Glutamatergic neuron (in vitro differentiated cells): ENCODE results near the gene DOCK2. TPM values are rescaled to one million over a fixed set of nuclear protein-coding genes. Genes with fewer than 3 reads are reported as not detected.
A peak's percentile ranks its signal among the peaks of the same experiment; 100 is the strongest.

Source experiments
- DNase-seq: peaks from one replicate; pipeline ENCODE4 v3.0.0; 2022
- H3K27ac Mint-ChIP-seq: one replicate; pipeline ENCODE4 v1.8.0; 2020; ENCODE audit warnings: mild to moderate bottlenecking, mixed read lengths, inconsistent platforms; ENCODE audit not compliant: unreplicated experiment
- H3K27me3 Mint-ChIP-seq: one replicate; pipeline ENCODE4 v1.8.0; 2020; ENCODE audit warnings: mild to moderate bottlenecking, moderate library complexity, mixed read lengths, inconsistent platforms; ENCODE audit not compliant: unreplicated experiment
- H3K36me3 Mint-ChIP-seq: one replicate; pipeline ENCODE4 v1.8.0; 2020; ENCODE audit warnings: mild to moderate bottlenecking, mixed read lengths, inconsistent platforms; ENCODE audit not compliant: unreplicated experiment
- H3K4me1 Mint-ChIP-seq: one replicate; pipeline ENCODE4 v1.8.0; 2020; ENCODE audit warnings: mild to moderate bottlenecking, low read depth, mixed read lengths, inconsistent platforms; ENCODE audit not compliant: unreplicated experiment
- H3K4me3 Mint-ChIP-seq: one replicate; pipeline ENCODE4 v1.8.0; 2020; ENCODE audit warnings: mild to moderate bottlenecking, mixed read lengths, inconsistent platforms; ENCODE audit not compliant: unreplicated experiment
- H3K9me3 Mint-ChIP-seq: one replicate; pipeline ENCODE4 v1.8.0; 2020; ENCODE audit warnings: mild to moderate bottlenecking, moderate library complexity, mixed read lengths, inconsistent platforms; ENCODE audit not compliant: unreplicated experiment
- CTCF ChIP-seq: fragments of 200-600 bp; sonication (generic); IDR thresholded peaks from one replicate; pipeline ENCODE4 v1.5.0; 2021; ENCODE audit not compliant: partially characterized antibody, unreplicated experiment
- total RNA-seq: library from RNA; stranded (reverse); fragmentation: NEBNext Ultra II Directional; extraction: Animal tissue kit (Norgen Biotek cat#: 25700); gene quantifications from one replicate; pipeline ENCODE4 v1.2.1, GENCODE V29; 2021; ENCODE audit not compliant: unreplicated experiment

DOCK2 gene
- total RNA-seq, 1 donor from 2014 or later, result 0.66 TPM

GRCh38 chr5:169911448-169912212 is 274.6 kb downstream of the DOCK2 start:
- Mint-ChIP-seq H3K27ac (no peak overlapping the region), H3K27me3 (peaks cover 3% of the 10 kb centered on the region), H3K4me3 (no peak overlapping the region), H3K9me3 (peaks cover 5% of the 10 kb centered on the region), H3K36me3 (no peaks in the 10 kb centered on the region), H3K4me1 (peaks cover 32% of the 10 kb centered on the region)
- no peak for DNase-seq
- no peak for TF ChIP-seq CTCF

- H3K36me3 Mint-ChIP-seq, result no peaks in the 10 kb centered on the region
- H3K4me3 Mint-ChIP-seq, result no peak overlapping the region
- no peak for DNase-seq
- H3K9me3 Mint-ChIP-seq, result peaks cover 4% of the 10 kb centered on the region
- no peak overlapping the region for H3K27ac Mint-ChIP-seq
- no peak for TF ChIP-seq CTCF
- H3K27me3 Mint-ChIP-seq, result peaks cover 3% of the 10 kb centered on the region
- H3K4me1 Mint-ChIP-seq, result peaks cover 34% of the 10 kb centered on the region
Observed at GRCh38 chr5:169913479-169913878, 276.4 kb downstream of the DOCK2 start.

- Mint-ChIP-seq H3K4me1 (peaks cover 31% of the 10 kb centered on the region), H3K27ac (no peak overlapping the region), H3K27me3 (peaks cover 3% of the 10 kb centered on the region), H3K36me3 (no peaks in the 10 kb centered on the region), H3K9me3 (peaks cover 4% of the 10 kb centered on the region), H3K4me3 (no peak overlapping the region)
- peak; percentile 30 for DNase-seq
- no peak for TF ChIP-seq CTCF
Observed at GRCh38 chr5:169914766-169915165, 277.7 kb downstream of the DOCK2 start.

DNA sequence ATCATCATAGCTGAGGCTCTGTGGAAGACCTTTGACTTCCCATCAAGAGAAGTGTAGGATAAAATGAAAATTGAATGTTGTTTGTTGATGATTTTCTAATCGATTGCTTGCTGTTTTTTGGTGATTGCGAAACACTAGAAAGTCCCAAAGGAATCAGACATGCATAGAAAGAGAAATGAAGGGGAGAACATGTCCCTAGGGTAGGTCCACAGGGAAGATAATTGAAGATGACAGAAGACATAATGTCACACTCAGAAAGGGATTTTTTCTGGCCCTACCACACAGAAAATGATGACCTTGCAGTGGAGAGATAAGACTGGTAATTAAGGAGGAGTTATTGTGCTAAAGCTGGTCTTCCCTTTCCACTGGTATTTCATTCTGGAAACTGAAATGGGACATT is 280.4 kb downstream of the DOCK2 start:
- no peak for TF ChIP-seq CTCF
- no peak overlapping the region for H3K27ac Mint-ChIP-seq
- H3K4me1 Mint-ChIP-seq, result peaks cover 19% of the 10 kb centered on the region
- H3K36me3 Mint-ChIP-seq, result no peaks in the 10 kb centered on the region
- no peak for DNase-seq
- H3K4me3 Mint-ChIP-seq, result no peak overlapping the region
- H3K27me3 Mint-ChIP-seq, result no peaks in the 10 kb centered on the region
- no peaks in the 10 kb centered on the region for H3K9me3 Mint-ChIP-seq

- no peak for TF ChIP-seq CTCF
- H3K36me3 Mint-ChIP-seq, result no peaks in the 10 kb centered on the region
Observed at GRCh38 chr5:169918228-169918627, 281.2 kb downstream of the DOCK2 start.

More at GRCh38 chr5:169918228-169918627, 281.2 kb downstream of the DOCK2 start:
- H3K9me3 Mint-ChIP-seq, result no peaks in the 10 kb centered on the region
- no peak overlapping the region for H3K4me3 Mint-ChIP-seq
- H3K4me1 Mint-ChIP-seq, result peaks cover 19% of the 10 kb centered on the region
- DNase-seq, result no peak
- H3K27me3 Mint-ChIP-seq, result no peaks in the 10 kb centered on the region
- no peak overlapping the region for H3K27ac Mint-ChIP-seq
